D721Med (cell line): ENCODE results near the gene SLC10A3.

Experiments used
- DNase-seq: peaks from one replicate; pipeline ENCODE4 v3.0.0; 2011; ENCODE audit warnings: low spot score; ENCODE audit not compliant: insufficient read length
- FAIRE-seq: peaks from 2 replicates; lab custom pipeline; 2011; peaks lifted over from hg19 to GRCh38; lab: Jason Lieb, UNC
- CTCF ChIP-seq: IDR thresholded peaks from 2 replicates; pipeline ENCODE4 v1.5.1; 2012; ENCODE audit warnings: mild to moderate bottlenecking, control low read depth; ENCODE audit not compliant: insufficient read depth; ENCODE audit errors: missing control alignments

The SLC10A3 gene

GRCh38 chrX:154472685-154473632 is 17.5 kb downstream of the SLC10A3 start:
- DNase-seq (no peak), FAIRE-seq (no peak)
- no peak for TF ChIP-seq CTCF

GRCh38 chrX:154471839-154472684 is 18.4 kb downstream of the SLC10A3 start:
- FAIRE-seq, result no peak
- no peak for DNase-seq
- TF ChIP-seq CTCF, result no peak

DNA sequence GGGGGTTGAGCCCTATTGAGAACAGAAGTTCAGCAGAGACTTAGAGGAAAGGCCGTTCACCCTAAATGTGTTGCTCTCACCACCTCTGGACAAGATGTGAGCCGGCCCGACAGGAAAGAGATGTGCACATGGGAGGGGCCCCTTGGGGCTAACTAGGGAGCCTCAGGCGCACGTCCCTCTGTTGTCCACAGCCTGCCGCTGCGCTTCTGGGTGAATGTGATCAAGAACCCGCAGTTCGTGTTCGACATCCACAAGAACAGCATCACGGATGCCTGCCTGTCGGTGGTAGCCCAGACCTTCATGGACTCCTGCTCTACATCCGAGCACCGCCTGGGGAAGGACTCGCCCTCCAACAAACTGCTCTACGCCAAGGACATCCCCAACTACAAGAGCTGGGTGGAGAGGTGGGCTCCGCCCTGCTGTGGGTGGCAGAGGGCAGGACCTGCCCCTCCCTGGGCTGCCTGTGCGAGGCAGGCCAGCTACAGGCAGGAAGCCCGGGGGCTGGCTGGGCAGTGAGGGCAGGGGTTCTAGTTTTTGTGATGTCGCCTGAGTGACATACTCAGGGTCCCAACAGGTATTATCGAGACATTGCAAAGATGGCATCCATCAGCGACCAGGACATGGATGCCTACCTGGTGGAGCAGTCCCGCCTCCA is 19.4 kb downstream of the SLC10A3 start:
- no peak for DNase-seq
- TF ChIP-seq CTCF, result no peak
- FAIRE-seq, result no peak

GRCh38 chrX:154470434-154470833 is 20.0 kb downstream of the SLC10A3 start:
- TF ChIP-seq CTCF, result no peak
- FAIRE-seq, result no peak
- DNase-seq, result no peak

- DNase-seq (no peak), FAIRE-seq (no peak)
- no peak for TF ChIP-seq CTCF
Observed at GRCh38 chrX:154469880-154470279, 20.5 kb downstream of the SLC10A3 start.

DNA sequence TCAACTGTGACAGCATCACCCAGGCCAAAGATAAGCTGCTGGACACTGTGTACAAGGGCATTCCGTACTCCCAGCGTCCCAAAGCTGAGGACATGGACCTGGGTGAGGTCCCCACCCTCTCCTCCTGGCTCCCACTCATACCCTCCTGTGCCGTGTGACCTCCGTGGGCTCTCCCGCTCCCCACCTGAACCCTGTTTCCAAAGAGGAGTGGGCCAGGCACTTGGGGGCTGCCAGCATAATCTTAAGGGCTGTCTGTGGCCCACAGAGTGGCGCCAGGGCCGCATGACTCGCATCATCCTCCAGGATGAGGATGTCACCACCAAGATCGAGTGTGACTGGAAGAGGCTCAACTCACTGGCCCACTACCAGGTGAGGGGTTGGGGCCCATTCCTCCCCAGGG is 21.3 kb downstream of the SLC10A3 start:
- no peak for FAIRE-seq
- DNase-seq, result no peak
- no peak for TF ChIP-seq CTCF
